ENCODE data around the gene ZAP70. TPM values are rescaled to one million over a fixed set of nuclear protein-coding genes. Genes with fewer than 3 reads are reported as not detected.

The ZAP70 gene
- total and polyA plus RNA-seq, 2 of the 13 experiments (the other 11 are each of a cell fraction or from before 2014, with no cell fraction given), result 0.51 to 4.0 TPM

DNA sequence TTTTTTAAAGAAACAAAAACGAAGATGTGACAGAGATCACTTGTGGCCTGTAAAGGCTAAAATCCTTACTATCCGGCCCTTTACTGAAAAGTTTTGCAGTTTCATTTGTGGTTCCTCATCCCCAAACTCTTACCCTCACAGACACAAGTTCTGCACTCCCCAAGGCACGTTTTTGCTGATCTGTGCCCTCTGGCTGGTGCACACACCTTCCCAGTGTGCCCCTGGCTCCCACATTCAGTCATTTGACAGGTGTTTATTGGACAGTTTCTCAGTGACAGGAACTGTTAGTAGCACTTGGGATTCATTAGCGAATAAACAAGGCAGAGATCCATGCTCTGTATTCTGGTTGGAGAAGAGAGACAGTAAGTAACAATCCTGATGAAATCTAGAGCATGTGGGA, 22.8 kb downstream of the ZAP70 start:
- H2AFZ ChIP-seq (ENCODE audit: low read length), result no peak overlapping the region
- ChIA-PET CTCF (ENCODE audit: low intra/inter-chr PET ratio, low total read pairs) (no interaction called here), POLR2A (no interaction called here)
- 18% methylated on average over 4 of the region's 4 CpGs for WGBS (ENCODE audit: low lambda C conversion rate)
- DNase-seq (ENCODE audit: low spot score), result no peak
- H3K9me3 ChIP-seq (ENCODE audit: low read length), result no peaks in the 10 kb centered on the region
- H3K27ac ChIP-seq (ENCODE audit: extremely low read length, insufficient read depth, low read length), result no peak overlapping the region
- no TSS peak for BruUV-seq (replicated peaks)
- H3K27me3 ChIP-seq (ENCODE audit: control insufficient read depth in 1 of 2, insufficient read depth in 2 of 2, low read length in 2 of 2), result peaks cover 2 to 32% of the 10 kb centered on the region in 2 experiments; a peak in 4 of 5 replicates
- no peak overlapping the region for H3K4me3 ChIP-seq (replicated peaks in 1 of 3; ENCODE audit: insufficient read depth in 1 of 3, low read depth in 2 of 3, low read length in 3 of 3)
- no peak for FAIRE-seq
- no peak for TF ChIP-seq WIZ (CRISPR knock-in tag; IDR thresholded peaks at IDR 0.05)
- no peak for TF ChIP-seq NR2F2 (IDR thresholded peaks at IDR 0.05; ENCODE audit: borderline replicate concordance, low read depth)
- TF ChIP-seq ATF7-NPFF (CRISPR knock-in tag; IDR thresholded peaks at IDR 0.05; ENCODE audit: low read depth), result no peak
- TF ChIP-seq ZNF572 (CRISPR knock-in tag; IDR thresholded peaks at IDR 0.05), result no peak
- no peak for TF ChIP-seq ZNF766 (CRISPR knock-in tag; IDR thresholded peaks at IDR 0.05; ENCODE audit: borderline replicate concordance)
- no peak for TF ChIP-seq ZNF773 (CRISPR knock-in tag; IDR thresholded peaks at IDR 0.05; ENCODE audit: borderline replicate concordance)
- TF ChIP-seq, protein P1, sequence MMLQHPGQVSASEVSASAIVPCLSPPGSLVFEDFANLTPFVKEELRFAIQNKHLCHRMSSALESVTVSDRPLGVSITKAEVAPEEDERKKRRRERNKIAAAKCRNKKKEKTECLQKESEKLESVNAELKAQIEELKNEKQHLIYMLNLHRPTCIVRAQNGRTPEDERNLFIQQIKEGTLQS (CRISPR knock-in tag; IDR thresholded peaks at IDR 0.05), result no peak
- TF ChIP-seq, protein P2, sequence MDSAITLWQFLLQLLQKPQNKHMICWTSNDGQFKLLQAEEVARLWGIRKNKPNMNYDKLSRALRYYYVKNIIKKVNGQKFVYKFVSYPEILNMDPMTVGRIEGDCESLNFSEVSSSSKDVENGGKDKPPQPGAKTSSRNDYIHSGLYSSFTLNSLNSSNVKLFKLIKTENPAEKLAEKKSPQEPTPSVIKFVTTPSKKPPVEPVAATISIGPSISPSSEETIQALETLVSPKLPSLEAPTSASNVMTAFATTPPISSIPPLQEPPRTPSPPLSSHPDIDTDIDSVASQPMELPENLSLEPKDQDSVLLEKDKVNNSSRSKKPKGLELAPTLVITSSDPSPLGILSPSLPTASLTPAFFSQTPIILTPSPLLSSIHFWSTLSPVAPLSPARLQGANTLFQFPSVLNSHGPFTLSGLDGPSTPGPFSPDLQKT (CRISPR knock-in tag; IDR thresholded peaks at IDR 0.05; ENCODE audit: borderline replicate concordance), result no peak
- no peak for TF ChIP-seq GLI4 (CRISPR knock-in tag; IDR thresholded peaks at IDR 0.05; ENCODE audit: borderline replicate concordance)
- TF ChIP-seq, protein P3, sequence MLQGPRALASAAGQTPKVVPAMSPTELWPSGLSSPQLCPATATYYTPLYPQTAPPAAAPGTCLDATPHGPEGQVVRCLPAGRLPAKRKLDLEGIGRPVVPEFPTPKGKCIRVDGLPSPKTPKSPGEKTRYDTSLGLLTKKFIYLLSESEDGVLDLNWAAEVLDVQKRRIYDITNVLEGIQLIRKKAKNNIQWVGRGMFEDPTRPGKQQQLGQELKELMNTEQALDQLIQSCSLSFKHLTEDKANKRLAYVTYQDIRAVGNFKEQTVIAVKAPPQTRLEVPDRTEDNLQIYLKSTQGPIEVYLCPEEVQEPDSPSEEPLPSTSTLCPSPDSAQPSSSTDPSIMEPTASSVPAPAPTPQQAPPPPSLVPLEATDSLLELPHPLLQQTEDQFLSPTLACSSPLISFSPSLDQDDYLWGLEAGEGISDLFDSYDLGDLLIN (CRISPR knock-in tag; IDR thresholded peaks at IDR 0.05; ENCODE audit: borderline replicate concordance), result no peak
- no peak for TF ChIP-seq ZNF746 (CRISPR knock-in tag; IDR thresholded peaks at IDR 0.05)
- no peak for TF ChIP-seq CHD4 (IDR thresholded peaks at IDR 0.05; ENCODE audit: borderline replicate concordance, low read length)
- TF ChIP-seq, protein P4, sequence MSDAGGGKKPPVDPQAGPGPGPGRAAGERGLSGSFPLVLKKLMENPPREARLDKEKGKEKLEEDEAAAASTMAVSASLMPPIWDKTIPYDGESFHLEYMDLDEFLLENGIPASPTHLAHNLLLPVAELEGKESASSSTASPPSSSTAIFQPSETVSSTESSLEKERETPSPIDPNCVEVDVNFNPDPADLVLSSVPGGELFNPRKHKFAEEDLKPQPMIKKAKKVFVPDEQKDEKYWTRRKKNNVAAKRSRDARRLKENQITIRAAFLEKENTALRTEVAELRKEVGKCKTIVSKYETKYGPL (CRISPR knock-in tag; IDR thresholded peaks at IDR 0.05), result no peak
- TF ChIP-seq SP140L (CRISPR knock-in tag; IDR thresholded peaks at IDR 0.05; ENCODE audit: borderline replicate concordance), result no peak
- TF ChIP-seq MATR3 (CRISPR knock-in tag; IDR thresholded peaks at IDR 0.05), result no peak
- no peak for TF ChIP-seq ZNF660 (CRISPR knock-in tag; IDR thresholded peaks at IDR 0.05; ENCODE audit: borderline replicate concordance, low read depth)
- no peak for TF ChIP-seq PRMT3 (CRISPR knock-in tag; IDR thresholded peaks at IDR 0.05; ENCODE audit: borderline replicate concordance, low read depth)
- TF ChIP-seq ZNF317 (CRISPR knock-in tag; IDR thresholded peaks at IDR 0.05), result no peak
- TF ChIP-seq POLR2A (IDR thresholded peaks at IDR 0.05; ENCODE audit: insufficient read depth in 1 of 2, low read depth in 2 of 2, low read length in 2 of 2), result no peak
- TF ChIP-seq ZBTB7B (CRISPR knock-in tag; IDR thresholded peaks at IDR 0.05), result no peak
- in situ Hi-C loops (cut with HindIII; ENCODE audit: extremely low pct_ligation_motif_present, low pct_unique_long_range_greater_than_20kb), result no loop called here
- no peaks in the 10 kb centered on the region for H3K79me2 ChIP-seq (ENCODE audit: insufficient read depth, low read length)
- no peaks in the 10 kb centered on the region for H4K20me1 ChIP-seq (ENCODE audit: insufficient read depth, low read length)
- intact Hi-C loops (cut with micrococcal nuclease; ENCODE audit: unreplicated experiment), result no loop called here
- ATAC-seq, result no peak
- H3K36me3 ChIP-seq (replicated peaks in 1 of 2; ENCODE audit: control insufficient read depth in 1 of 2, insufficient read depth in 2 of 2, low read length in 2 of 2), result no peaks in the 10 kb centered on the region
- no peak overlapping the region for H3K9ac ChIP-seq (ENCODE audit: insufficient read depth, low read depth, low read length)
- H3K4me2 ChIP-seq (ENCODE audit: low read depth, low read length), result no peak overlapping the region
- peaks cover 9% of the 10 kb centered on the region for H3K4me1 ChIP-seq (ENCODE audit: insufficient read depth, low read length)
